SK-N-MC (cell line): Measurements from ENCODE around the gene TNNC1.

Experiments
- DNase-seq: peaks from one replicate; pipeline ENCODE4 v3.0.0-alpha.2; 2011; ENCODE audit warnings: low read depth, low spot score
- H3K27ac ChIP-seq: fragments of 200-600 bp; sonication (generic); 2 replicates; pipeline ENCODE4 v1.5.1; 2016; ENCODE audit warnings: mixed run types
- H3K36me3 ChIP-seq: fragments of 200-600 bp; sonication (generic); 2 replicates; pipeline ENCODE4 v1.6.1; 2017; ENCODE audit warnings: antibody characterized with exemption, low read length, mixed read lengths; ENCODE audit not compliant: insufficient read depth
- H3K4me3 ChIP-seq: fragments of 200-600 bp; sonication (generic); 2 replicates; pipeline ENCODE4 v1.5.1; 2016
- H3K9ac ChIP-seq: fragments of 200-600 bp; sonication (generic); 2 replicates; pipeline ENCODE4 v1.8.0; 2017; ENCODE audit warnings: mixed run types, mixed read lengths; ENCODE audit not compliant: insufficient read length
- H3K9me3 ChIP-seq: fragments of 200-600 bp; sonication (generic); 2 replicates; pipeline ENCODE4 v1.6.1; 2017; ENCODE audit warnings: low read depth, mild to moderate bottlenecking, antibody characterized with exemption, low read length, moderate library complexity, mixed read lengths
- EZH2 ChIP-seq: fragments of 200-600 bp; sonication (generic); IDR thresholded peaks from one replicate; pipeline ENCODE4 v1.6.1; 2017; ENCODE audit warnings: antibody characterized with exemption
- FOXP2 ChIP-seq: optimal IDR thresholded peaks from 2 replicates; pipeline ENCODE3; 2011; ENCODE audit warnings: mild to moderate bottlenecking, moderate library complexity; ENCODE audit not compliant: insufficient read depth; ENCODE audit errors: extremely low read length, control extremely low read depth
- POLR2AphosphoS5 ChIP-seq: IDR thresholded peaks from 2 replicates; pipeline ENCODE4 v1.6.1; 2012; ENCODE audit warnings: mild to moderate bottlenecking, low read depth, low read length, borderline replicate concordance

Gene TNNC1

DNA sequence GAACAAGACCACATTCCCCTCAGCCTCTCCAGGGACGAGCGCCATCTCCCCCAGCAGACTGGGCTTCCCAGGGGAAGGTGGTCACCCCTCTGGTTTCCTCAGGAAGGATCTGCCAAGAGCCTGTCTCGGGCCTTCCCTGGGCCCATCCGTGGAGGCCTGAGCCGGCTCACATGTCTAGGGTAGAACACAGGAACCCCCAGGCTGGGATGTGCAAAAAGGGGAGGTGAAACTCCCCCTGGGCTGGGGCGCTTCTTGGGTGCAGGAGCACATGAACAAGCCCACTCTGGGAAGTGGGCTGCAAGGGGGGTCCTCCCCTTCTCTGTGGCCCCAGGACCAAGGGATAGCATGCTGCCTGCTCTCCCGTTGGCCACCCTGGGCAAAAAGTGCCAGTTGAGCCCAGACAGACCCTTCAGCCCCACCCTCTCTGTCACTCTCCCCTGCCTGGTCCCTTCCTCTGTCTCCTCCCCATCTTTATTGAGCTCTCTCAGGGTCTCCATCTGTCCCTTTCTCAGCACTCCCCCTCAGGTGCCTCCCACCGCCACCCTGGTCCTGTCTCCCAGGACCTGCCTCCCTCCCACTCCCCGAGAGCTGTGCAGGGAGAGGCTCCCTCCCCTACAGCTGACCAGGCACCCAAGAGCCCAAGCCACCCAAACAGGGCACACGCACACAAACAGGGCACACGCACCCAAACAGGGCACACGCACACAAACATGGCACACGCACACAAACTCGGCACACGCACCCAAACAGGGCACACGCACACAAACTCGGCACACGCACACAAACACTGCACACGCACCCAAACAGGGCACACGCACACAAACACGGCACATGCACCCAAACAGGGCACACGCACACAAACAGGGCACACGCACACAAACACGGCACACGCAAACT lies 9.8 kb downstream of the TNNC1 start:
- TF ChIP-seq POLR2AphosphoS5 (no peak), EZH2 (no peak), FOXP2 (no peak)
- Histone ChIP-seq H3K4me3 (no peak overlapping the region), H3K9ac (no peak overlapping the region), H3K27ac (no peak overlapping the region), H3K36me3 (no peaks in the 10 kb centered on the region), H3K9me3 (no peaks in the 10 kb centered on the region)
- DNase-seq, result no peak

DNA sequence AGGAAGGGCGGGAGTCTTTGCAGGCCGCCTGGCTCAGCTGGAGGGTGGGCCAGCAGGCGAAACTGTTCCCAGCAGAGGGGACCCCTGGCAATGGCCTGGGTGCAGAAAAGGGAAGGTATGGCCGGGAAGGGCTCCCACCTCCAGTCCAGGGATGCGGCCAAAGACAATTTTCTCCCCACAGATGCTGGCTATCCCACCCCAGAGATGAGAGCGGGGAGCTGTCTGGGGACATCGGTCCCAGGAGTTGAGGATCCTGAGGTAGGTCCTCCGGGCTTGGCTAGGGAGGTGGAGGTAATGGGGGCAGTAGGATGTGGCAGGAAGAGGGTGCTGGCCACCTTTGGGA lies 10.6 kb downstream of the TNNC1 start:
- Histone ChIP-seq H3K36me3 (no peaks in the 10 kb centered on the region), H3K4me3 (no peak overlapping the region), H3K9me3 (no peaks in the 10 kb centered on the region), H3K27ac (no peak overlapping the region), H3K9ac (no peak overlapping the region)
- DNase-seq, result no peak
- TF ChIP-seq FOXP2 (no peak), EZH2 (no peak), POLR2AphosphoS5 (no peak)

GRCh38 chr3:52442409-52443267 lies 11.2 kb downstream of the TNNC1 start:
- no peak overlapping the region for H3K9ac ChIP-seq

DNA sequence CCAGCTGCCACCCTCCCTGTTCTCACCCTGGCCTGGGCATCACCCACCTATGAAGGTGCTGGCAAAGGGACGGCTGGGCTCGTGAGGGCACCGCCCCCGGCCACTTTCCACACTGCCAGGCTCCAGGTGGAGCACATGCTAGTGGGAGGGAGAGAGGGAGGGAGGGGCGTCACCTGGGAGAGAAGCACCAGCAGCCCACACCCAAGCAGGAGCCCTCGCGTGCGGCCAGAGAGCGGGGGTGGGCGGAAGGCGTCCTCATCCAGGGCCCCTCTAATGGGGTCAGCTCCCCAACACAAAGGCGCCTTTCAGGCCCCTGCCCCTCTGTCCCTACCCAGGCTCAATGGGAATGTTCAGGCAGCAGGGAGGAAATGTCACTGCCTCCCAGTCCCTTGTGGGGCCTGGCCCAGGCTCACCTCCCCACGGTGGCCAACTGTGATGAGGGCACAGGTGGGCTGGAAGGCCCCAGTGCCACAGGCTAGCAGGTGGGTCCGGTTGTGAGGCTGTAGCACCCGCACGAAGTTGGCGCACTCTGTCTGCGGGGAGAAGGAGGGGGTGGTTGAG lies 12.0 kb downstream of the TNNC1 start:
- Histone ChIP-seq H3K36me3 (no peaks in the 10 kb centered on the region), H3K27ac (no peak overlapping the region), H3K4me3 (no peak overlapping the region), H3K9me3 (no peaks in the 10 kb centered on the region), H3K9ac (no peak overlapping the region)
- DNase-seq, result no peak
- TF ChIP-seq POLR2AphosphoS5, result no peak
- TF ChIP-seq EZH2, result no peak
- no peak for TF ChIP-seq FOXP2

More at GRCh38 chr3:52442409-52443267, 11.2 kb downstream of the TNNC1 start:
- no peak for DNase-seq
- TF ChIP-seq EZH2 (no peak), POLR2AphosphoS5 (no peak), FOXP2 (no peak)
- Histone ChIP-seq H3K4me3 (no peak overlapping the region), H3K27ac (no peak overlapping the region), H3K9me3 (no peaks in the 10 kb centered on the region), H3K36me3 (no peaks in the 10 kb centered on the region)

DNA sequence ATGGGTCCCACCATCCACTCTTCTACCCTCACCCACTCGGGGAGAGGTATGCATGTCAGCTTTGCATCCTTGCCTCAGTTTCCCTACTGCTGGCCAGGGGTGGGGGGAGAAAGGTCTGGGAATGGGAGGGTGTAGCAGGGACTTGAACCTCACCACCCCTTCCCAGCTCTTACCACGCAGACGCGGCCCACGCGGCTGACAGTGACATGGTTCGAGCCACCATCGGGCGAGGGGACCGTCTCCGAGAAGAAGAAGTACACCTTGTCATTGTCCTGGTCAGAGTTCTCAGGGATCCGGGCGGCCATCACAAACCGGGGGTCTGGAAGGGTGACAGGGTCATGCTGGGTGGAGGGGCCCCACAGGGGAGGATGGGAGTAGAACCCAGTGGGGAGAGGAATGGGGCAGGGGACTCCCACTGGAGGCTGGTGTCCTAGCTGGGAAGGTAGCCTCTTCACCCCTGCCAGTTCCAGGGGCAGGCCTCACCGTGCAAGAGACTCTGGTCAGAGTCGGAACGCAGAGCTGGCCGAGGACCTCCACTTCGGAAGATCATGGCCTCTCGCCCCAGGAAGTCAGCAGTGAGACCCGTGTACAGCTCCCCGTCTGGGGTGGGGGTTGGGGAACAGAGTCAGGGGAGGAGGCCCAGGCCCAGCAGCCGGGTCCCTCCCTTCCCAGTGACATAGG lies 12.6 kb downstream of the TNNC1 start:
- no peak for TF ChIP-seq POLR2AphosphoS5
- no peak for TF ChIP-seq FOXP2
- TF ChIP-seq EZH2, result no peak
- DNase-seq, result no peak
- H3K36me3 ChIP-seq, result no peaks in the 10 kb centered on the region

DNA sequence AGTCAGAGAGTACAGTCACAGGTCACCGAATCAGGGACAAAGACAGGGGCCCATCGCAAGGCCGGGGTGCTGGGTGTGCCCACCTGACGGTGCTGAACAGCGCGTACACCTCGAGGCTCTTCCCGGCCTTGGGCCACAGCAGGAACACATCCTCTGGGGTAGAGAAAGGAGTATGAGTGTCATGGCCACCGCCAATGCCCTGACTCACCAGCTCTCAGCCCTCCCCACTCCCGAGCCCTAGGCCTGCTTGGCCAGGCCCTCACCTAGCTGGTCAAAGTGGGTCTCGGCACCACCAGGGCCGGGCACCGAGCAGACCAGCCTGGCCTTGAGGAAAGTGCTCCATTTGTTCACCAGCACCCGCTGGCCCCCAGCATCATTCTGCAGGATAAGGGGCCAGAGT lies 13.2 kb downstream of the TNNC1 start:
- no peak for DNase-seq
- Histone ChIP-seq H3K9me3 (no peaks in the 10 kb centered on the region), H3K4me3 (no peak overlapping the region), H3K27ac (no peak overlapping the region), H3K9ac (no peak overlapping the region), H3K36me3 (no peaks in the 10 kb centered on the region)
- TF ChIP-seq EZH2, result no peak
- TF ChIP-seq FOXP2, result no peak
- TF ChIP-seq POLR2AphosphoS5, result no peak

More for the DNA sequence above, 12.6 kb downstream of the TNNC1 start:
- no peak overlapping the region for H3K27ac ChIP-seq
- no peaks in the 10 kb centered on the region for H3K9me3 ChIP-seq
- no peak overlapping the region for H3K9ac ChIP-seq
- no peak overlapping the region for H3K4me3 ChIP-seq

GRCh38 chr3:52440249-52440551 lies 13.6 kb downstream of the TNNC1 start:
- Histone ChIP-seq H3K9ac (no peak overlapping the region), H3K36me3 (no peaks in the 10 kb centered on the region), H3K4me3 (no peak overlapping the region), H3K9me3 (no peaks in the 10 kb centered on the region), H3K27ac (no peak overlapping the region)
- no peak for DNase-seq
- TF ChIP-seq POLR2AphosphoS5 (no peak), FOXP2 (no peak), EZH2 (no peak)
